GDM1 (cell line): ENCODE results near the gene FEN1.

Experiments used
- DNase-seq: peaks from one replicate; lab custom pipeline; 2025; lab: John Stamatoyannopoulos, UW

The FEN1 gene

GRCh38 chr11:61756452-61757212 lies 36.1 kb upstream of the FEN1 start:
- no peak for DNase-seq

DNA sequence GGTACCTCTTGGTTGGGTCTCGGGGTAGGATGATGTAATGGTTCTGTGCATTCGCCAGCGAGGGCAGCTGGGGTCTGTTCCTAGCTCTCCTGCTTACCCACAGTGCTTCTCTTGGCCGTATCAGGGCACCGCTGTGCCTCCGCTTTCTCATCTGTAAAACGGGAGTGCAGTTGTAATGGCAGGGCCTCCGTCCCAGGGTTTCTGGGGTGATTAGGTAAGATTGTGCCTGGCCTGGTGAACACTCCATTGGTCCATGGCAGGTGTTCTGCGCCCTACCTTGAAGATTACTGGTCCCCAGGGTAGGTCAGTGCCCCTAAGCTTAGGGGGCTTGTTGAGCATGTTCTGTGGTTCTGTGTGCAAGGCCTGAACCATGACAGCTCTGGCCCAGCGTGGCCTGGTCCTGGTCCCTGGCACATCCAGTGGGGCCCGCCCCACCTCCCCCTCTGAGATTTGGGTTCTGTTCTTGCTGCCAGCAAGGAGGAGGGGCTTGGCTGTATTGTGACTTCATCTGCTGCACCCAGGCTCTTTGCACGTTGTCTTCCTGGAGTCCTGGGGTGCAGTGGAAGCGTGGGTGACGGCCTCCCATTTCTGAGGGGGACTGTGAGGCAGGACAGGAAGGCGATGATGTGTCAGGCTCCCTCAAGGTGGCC lies 35.4 kb upstream of the FEN1 start:
- DNase-seq: no peak

GRCh38 chr11:61760946-61761345 lies 31.8 kb upstream of the FEN1 start:
- no peak for DNase-seq

DNA sequence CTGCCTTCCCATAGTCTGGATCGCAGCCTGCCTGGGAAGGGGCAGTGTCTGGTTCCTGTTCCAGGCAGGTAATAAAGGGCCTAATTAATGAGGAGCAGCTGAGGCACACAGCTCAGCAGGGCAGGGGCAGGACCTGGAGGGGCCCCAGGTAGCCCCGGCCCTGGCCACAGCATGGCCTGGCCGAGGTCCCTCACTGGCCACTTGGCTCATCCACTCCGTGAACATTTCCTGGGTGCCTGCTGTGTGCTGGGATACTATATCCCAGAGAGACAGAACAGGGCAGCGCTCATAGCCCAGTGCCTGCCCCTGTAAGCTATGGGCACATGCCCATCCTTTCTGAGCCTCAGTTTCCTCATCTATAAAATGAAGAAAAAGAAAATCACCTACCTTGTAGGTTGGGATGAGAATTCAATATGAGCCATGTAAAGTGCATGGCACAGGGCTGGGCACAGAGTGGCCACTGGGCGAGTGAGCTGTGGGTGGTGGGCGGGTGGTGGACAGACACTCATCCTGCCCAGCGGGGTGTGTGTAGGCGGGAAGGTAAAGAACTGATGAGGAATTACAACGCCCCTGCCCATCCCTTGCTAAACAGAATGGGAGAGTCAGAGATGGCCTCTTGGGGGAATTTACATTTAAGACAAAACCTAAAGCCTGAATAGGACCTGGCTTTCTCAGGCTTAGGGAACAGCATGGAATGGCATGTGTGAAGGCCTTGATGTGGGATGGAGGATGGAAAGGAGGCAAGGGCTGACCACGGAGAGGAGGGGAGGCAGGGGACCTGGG lies 31.1 kb upstream of the FEN1 start:
- DNase-seq: no peak

GRCh38 chr11:61762223-61762615 lies 30.5 kb upstream of the FEN1 start:
- no peak for DNase-seq

- no peak for DNase-seq
Observed at GRCh38 chr11:61762798-61763197, 29.9 kb upstream of the FEN1 start.

GRCh38 chr11:61763930-61764605 lies 28.6 kb upstream of the FEN1 start:
- no peak for DNase-seq

GRCh38 chr11:61764606-61765260 lies 28.0 kb upstream of the FEN1 start:
- no peak for DNase-seq

- DNase-seq: no peak
Observed at GRCh38 chr11:61765550-61766253, 27.0 kb upstream of the FEN1 start.

DNA sequence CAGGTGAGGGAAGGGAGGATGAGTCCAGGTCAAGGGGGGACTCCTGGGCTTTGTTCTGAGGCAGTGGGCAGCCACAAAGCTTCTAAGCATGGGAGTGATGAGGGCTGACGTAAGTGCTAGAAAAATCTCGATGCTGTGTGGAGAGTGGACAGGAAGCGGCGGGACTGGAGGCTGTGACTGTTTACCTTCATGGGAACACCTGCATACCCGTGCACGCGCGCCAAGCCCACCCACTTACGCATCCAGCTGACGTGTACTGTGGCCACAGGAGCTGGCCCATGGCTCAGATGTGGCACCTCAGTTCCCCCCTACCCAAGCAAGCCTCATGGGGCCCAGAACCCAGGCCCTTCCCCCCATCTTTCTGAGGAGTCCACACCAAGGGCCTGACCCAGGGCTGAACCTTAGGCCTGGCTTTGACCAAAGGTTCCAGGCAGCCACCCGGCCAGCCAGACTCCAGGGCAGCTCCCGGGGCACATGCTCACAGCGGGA lies 26.3 kb upstream of the FEN1 start:
- DNase-seq: no peak

DNA sequence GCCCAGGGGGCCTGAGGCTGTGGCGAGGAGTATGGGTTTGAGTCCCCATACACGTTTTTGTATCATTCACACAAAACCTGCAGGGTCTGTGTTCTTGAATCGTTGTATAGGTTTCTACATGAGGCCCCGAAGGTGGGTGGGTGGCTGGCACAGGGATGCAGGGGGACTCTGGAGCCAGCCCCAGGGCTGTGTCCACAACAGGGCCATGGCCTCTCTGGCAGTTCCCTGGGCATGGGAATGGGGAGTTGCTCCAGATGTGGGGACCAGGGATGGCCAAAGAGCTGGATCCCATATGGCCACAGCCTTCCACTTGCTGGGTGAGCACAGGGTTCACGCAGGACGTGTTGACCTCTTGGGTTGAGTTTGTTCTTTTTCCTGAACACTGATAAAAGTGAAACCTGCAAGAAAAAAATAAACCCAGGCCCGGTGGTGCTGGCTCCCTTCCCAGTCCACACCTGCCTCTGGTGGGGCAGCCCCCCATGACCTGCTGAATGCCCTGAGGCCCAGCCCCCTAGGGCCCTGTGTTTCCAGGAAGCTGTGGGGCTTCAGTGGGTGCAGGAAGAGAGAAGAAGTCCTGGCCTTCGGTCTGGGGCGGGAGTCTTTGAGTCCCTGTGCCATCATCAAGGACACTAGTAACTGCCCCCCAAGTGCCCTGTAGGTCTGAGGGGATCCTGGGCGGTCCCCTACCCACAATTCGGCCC lies 24.2 kb upstream of the FEN1 start:
- no peak for DNase-seq

DNA sequence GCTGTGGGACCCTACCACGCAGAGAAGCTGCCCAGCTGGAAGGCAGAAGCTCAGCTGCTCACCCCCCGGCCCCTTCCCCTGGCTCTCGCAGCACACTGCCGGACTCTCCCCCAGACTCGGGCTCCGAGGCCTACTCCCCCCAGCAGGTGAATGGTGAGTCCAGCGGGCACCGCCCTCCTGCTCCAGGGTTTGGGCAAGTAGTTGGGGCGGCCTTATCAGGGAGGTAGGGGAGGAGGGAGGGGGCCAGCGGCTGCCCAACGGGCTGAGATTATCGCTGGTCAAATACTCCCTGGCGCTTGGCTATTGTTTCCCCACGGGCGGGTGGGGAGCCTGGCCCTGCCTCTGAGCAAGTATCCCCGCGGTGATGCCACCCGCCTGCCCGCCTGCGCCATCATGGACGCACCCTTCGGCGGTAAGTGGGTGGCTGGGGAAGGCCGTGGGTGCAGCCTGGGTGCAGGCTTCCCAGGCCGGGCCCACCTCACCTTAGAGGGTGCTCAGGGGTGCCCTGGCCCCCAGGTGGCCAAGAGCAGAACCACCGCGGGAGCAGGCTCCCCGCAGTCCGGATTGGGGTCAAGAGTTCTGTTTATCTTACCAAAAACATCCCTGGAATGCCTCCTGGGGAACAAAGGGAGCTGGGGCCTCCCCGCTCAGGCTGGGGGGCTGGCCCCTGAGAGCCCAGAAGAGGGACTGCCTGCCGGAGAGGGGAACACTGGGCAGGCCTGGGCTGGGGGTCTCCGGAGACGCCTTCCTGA lies 23.4 kb upstream of the FEN1 start:
- no peak for DNase-seq

GRCh38 chr11:61769946-61770683 lies 22.6 kb upstream of the FEN1 start:
- DNase-seq: no peak

DNA sequence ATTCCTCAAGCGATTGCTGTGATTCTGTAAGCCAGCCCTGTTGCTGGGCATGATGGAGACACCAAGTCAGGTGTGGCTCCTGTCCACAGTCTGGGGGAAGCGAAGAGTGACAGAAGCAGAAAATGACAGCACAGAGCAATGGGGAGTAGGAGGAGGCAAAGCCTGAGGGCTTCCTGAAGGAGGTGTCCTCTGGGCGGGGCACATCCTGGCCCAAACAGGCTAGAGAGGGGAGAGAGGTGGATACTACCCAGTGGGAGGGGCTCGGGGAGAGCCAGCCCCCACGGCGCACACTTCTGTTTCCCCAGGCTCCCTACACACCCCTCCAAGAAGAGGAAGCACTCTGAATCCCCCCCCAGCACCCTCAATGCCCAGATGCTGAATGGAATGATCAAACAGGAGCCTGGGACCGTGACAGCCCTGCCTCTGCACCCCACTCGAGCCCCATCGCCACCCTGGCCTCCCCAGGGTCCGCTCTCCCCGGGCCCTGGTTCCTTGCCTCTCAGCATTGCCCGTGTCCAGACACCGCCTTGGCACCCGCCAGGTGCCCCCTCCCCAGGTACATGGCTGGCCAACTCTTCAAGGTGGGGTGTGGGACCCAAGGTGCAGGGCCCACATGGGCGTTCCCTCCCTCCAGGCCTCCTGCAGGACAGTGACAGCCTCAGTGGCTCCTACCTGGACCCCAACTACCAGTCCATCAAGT lies 21.4 kb upstream of the FEN1 start:
- DNase-seq: no peak

- DNase-seq: no peak
Observed at GRCh38 chr11:61771985-61772455, 20.7 kb upstream of the FEN1 start.

GRCh38 chr11:61773356-61773755 lies 19.4 kb upstream of the FEN1 start:
- DNase-seq: no peak

GRCh38 chr11:61773809-61774208 lies 18.9 kb upstream of the FEN1 start:
- no peak for DNase-seq

DNA sequence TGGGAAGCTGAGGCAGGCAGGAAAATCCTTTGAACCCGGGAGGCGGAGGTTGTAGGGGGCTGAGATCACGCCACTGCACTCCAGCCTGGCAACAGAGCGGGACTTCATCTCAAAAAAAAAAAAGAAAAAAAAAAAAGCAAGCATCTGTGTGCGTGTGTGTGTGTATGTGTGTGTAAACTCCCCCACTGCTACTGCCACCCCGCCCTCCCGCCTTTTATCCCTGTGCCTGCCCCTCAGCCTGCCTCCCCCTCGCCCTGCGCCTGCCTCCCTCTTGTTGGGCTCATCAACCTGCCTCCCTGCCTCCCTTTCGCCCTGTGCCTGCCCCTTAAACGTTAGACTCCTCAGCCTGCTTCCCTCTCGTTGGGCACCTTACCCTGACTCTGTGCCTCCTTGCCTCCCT lies 18.3 kb upstream of the FEN1 start:
- no peak for DNase-seq
